Neuron (in vitro differentiated cells): ENCODE measurements around the gene SEC23A.
"Not testable (repeated sequence)": the region's sequence is repeated elsewhere in the genome, so short reads cannot be mapped to it uniquely, and the experiment has no call there.

Experiments
- H2AFZ ChIP-seq: one replicate; pipeline ENCODE4 v1.6.1; 2013; ENCODE audit warnings: low read depth, mild to moderate bottlenecking, inconsistent platforms, low read length, moderate library complexity
- H3K27me3 ChIP-seq: one replicate; pipeline ENCODE4 v1.6.1; 2013; ENCODE audit warnings: low read length; ENCODE audit not compliant: insufficient read depth
- H3K36me3 ChIP-seq: one replicate; pipeline ENCODE4 v1.6.1; 2013; ENCODE audit warnings: low read length; ENCODE audit not compliant: insufficient read depth
- H3K4me1 ChIP-seq: one replicate; pipeline ENCODE4 v1.6.1; 2013; ENCODE audit warnings: low read length; ENCODE audit not compliant: insufficient read depth
- H3K4me3 ChIP-seq: 2 replicates; pipeline ENCODE4 v1.5.1; 2013; ENCODE audit warnings: mild to moderate bottlenecking, low read length, moderate library complexity
- H3K9me3 ChIP-seq: one replicate; pipeline ENCODE4 v1.6.1; 2013; ENCODE audit warnings: low read length

The SEC23A gene

DNA sequence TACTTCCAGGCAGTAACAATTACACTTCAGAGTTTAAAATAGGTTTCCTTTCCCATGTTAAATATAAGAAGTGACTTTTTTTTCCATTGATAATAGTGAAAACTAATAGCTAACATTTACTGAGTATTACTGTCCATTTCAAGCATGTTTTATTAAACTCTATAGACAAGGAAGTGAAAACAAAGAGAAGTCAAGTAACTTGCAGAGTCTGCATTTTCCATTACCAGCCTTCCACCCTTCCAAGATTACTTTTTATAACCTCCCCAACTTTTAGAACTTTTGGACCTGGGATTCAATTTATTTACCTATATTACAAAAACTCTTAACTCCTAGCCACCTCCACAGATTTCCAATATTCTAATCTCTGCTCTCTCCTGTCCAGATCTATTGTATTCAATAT, 67.7 kb downstream of the SEC23A start:
- Histone ChIP-seq H3K4me3 (no peak overlapping the region), H3K4me1 (peaks cover 28% of the 10 kb centered on the region), H3K27me3 (no peaks in the 10 kb centered on the region), H2AFZ (no peak overlapping the region), H3K36me3 (peaks cover 61% of the 10 kb centered on the region), H3K9me3 (peaks cover 3% of the 10 kb centered on the region)

- Histone ChIP-seq H3K36me3 (peaks cover 61% of the 10 kb centered on the region), H3K9me3 (peaks cover 3% of the 10 kb centered on the region), H2AFZ (no peak overlapping the region), H3K4me1 (peaks cover 28% of the 10 kb centered on the region), H3K4me3 (no peak overlapping the region), H3K27me3 (no peaks in the 10 kb centered on the region)
These were observed 68.3 kb downstream of the SEC23A start for GRCh38 chr14:39034481-39035296.

DNA sequence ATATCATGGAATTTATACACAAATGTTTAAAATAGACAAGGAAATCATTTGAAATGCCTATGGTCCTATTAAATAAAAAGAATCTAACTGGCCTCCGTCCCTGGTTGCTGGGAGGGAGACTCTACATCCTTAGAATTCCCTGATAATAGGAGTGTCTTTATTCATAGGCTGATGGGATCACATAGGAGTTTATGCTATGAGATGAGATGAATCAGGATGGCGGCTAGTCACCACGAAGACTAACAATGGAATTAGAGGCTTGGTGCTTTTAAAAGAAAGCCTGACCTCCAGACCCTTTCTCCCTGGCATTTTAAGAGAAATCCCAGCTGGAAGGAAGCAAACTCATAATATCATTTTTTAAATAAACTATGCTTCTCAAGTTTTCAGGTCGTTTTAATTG, 69.7 kb downstream of the SEC23A start:
- Histone ChIP-seq H2AFZ (no peak overlapping the region), H3K4me1 (peaks cover 28% of the 10 kb centered on the region), H3K36me3 (peaks cover 53% of the 10 kb centered on the region), H3K27me3 (no peaks in the 10 kb centered on the region), H3K9me3 (peaks cover 3% of the 10 kb centered on the region), H3K4me3 (no peak overlapping the region)

DNA sequence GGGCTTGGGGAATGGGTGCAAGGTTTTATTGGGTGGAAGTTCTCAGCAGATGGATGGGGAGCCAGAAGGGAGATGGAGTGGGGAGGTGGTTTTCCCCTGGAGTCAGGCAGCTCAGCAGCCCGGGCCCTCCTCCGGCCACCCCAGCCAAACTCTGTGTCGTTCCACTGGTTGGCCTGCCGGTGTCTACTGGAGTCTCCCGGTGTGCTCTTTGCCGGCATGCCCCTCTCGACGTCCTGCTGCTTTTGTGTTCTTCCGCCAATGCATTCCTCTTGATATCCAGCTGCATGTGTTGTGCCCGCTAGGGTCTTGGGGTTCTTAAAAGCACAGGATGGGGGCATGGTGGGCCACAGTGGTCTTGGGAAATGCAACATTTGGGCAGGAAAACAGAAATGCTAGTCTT, 72.8 kb downstream of the SEC23A start:
- Histone ChIP-seq H3K27me3 (no peaks in the 10 kb centered on the region), H3K4me3 (no peak overlapping the region), H3K9me3 (peaks cover 3% of the 10 kb centered on the region), H3K36me3 (peaks cover 25% of the 10 kb centered on the region), H2AFZ (no peak overlapping the region), H3K4me1 (peaks cover 28% of the 10 kb centered on the region)

DNA sequence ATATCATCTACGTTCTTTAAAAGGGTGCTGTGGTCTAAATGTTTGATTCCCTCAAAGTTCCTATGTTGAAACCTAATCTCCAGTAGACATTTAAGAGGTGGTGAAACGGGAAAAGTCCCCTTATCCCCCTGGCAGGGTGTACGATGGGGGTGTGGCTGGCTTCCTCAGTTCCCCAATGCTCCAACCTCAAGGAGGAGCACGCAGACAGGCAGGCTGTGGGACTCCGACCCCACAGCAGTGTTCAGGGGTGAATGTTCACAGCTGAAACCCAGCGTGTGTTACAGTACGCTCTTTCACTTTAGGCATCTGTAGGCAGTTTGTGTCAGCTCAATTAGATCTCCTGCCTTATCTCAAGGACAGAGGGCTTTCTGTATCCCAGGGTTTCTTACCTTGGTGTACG, 73.2 kb downstream of the SEC23A start:
- Histone ChIP-seq H3K4me1 (peaks cover 28% of the 10 kb centered on the region), H2AFZ (no peak overlapping the region), H3K4me3 (no peak overlapping the region), H3K36me3 (peaks cover 25% of the 10 kb centered on the region), H3K27me3 (no peaks in the 10 kb centered on the region), H3K9me3 (peaks cover 3% of the 10 kb centered on the region)

- peaks cover 19% of the 10 kb centered on the region for H3K4me1 ChIP-seq
- no peak overlapping the region for H3K4me3 ChIP-seq
- H2AFZ ChIP-seq = no peak overlapping the region
- no peaks in the 10 kb centered on the region for H3K27me3 ChIP-seq
- H3K36me3 ChIP-seq = peaks cover 25% of the 10 kb centered on the region
- H3K9me3 ChIP-seq = peaks cover 3% of the 10 kb centered on the region
These were observed 74.4 kb downstream of the SEC23A start for GRCh38 chr14:39028620-39029019.

DNA sequence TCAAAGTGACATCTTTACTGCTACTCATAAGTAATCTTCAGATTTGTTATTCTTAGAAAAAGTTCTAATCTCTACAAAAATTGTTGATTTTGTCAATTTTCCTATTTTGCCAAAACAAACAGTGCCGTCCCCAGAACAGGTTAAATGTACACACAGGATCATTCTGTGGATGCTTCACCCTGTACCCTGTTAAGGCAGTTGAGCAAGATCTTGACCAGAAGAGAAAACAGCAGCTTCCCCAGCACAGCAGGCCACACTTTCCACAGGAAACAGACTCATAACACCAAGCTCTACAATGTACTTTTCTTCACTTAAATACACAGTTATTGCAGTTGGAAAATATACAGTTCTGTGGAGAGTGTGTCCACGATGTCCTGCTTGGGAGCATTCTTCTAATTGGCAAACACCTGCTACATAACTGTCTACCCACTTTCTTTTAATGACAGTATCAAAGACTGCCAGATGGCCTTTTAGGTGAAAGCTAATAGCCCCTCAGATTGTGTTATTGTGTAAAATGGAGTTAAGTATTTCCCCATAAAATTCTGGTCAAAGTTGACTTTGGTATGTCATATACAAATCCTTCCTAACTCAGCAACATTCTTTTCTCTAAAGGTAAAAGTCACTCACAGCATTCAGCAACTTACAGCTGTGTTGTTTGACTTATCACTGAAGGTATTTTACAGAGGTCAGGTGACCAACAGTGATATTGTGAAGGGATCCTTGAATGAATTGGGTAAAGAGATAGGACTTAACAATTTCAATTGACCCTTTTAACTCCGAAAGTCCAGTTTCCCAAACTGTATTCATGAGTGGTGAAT, 77.0 kb downstream of the SEC23A start:
- no peak overlapping the region for H2AFZ ChIP-seq
- H3K36me3 ChIP-seq = peaks cover 17% of the 10 kb centered on the region
- no peaks in the 10 kb centered on the region for H3K4me1 ChIP-seq
- no peak overlapping the region for H3K4me3 ChIP-seq
- H3K27me3 ChIP-seq = no peaks in the 10 kb centered on the region
- H3K9me3 ChIP-seq = peaks cover 3% of the 10 kb centered on the region

GRCh38 chr14:39025250-39025809, 77.7 kb downstream of the SEC23A start:
- no peak overlapping the region for H3K4me3 ChIP-seq
- H3K4me1 ChIP-seq = no peaks in the 10 kb centered on the region
- no peak overlapping the region for H2AFZ ChIP-seq
- H3K9me3 ChIP-seq = no peaks in the 10 kb centered on the region
- H3K27me3 ChIP-seq = no peaks in the 10 kb centered on the region
- H3K36me3 ChIP-seq = peaks cover 11% of the 10 kb centered on the region

- Histone ChIP-seq H2AFZ (no peak overlapping the region), H3K27me3 (no peaks in the 10 kb centered on the region), H3K36me3 (peaks cover 4% of the 10 kb centered on the region), H3K4me1 (no peaks in the 10 kb centered on the region), H3K9me3 (no peaks in the 10 kb centered on the region), H3K4me3 (no peak overlapping the region)
These were observed 78.8 kb downstream of the SEC23A start for GRCh38 chr14:39023939-39024871.

GRCh38 chr14:39017096-39018016, 85.7 kb downstream of the SEC23A start:
- not testable (repeated sequence) for H3K4me1 ChIP-seq, H2AFZ ChIP-seq, H3K4me3 ChIP-seq, H3K36me3 ChIP-seq, H3K9me3 ChIP-seq, H3K27me3 ChIP-seq

DNA sequence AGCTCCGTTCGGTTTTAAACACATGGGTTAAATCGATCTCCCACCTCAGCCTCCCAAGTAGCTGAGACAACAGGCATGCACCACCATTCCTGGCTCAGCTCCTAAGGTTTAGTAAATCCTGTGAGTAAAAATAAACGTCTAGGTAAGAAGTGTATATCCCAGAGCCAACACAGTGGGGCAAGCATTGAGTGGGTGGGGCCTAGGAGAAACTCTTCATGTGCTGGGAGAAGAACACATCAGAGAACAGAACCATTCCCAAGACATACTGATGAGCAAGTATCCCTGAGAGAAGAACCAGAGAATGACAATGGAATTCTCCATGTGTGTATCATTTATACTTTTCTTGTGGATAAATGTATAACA, 86.3 kb downstream of the SEC23A start:
- Histone ChIP-seq H3K4me1 (no peaks in the 10 kb centered on the region), H2AFZ (no peak overlapping the region), H3K9me3 (no peaks in the 10 kb centered on the region), H3K4me3 (no peak overlapping the region), H3K36me3 (no peaks in the 10 kb centered on the region), H3K27me3 (no peaks in the 10 kb centered on the region)
